GM04503 (cell line): Measurements from ENCODE around the gene AK3.
A peak's percentile ranks its signal among the peaks of the same experiment; 100 is the strongest.
"Not testable (repeated sequence)": the region's sequence is repeated elsewhere in the genome, so short reads cannot be mapped to it uniquely, and the experiment has no call there.

Source experiments
- DNase-seq: peaks from one replicate; pipeline ENCODE4 v3.0.0-alpha.2; 2012; ENCODE audit warnings: low read depth

AK3 gene

GRCh38 chr9:4740638-4741364 lies at the start of gene AK3:
Gene AK3 (minus strand): TSS chr9:4741202. CDS start chr9:4741087, 115 bp downstream.
- DNase-seq = peak; percentile 20

- no peak for DNase-seq
These were observed 47.7 kb upstream of the AK3 start for GRCh38 chr9:4788703-4789102.

- no peak for DNase-seq
These were observed 46.9 kb upstream of the AK3 start for GRCh38 chr9:4787876-4788275.

GRCh38 chr9:4786599-4786998 lies 45.6 kb upstream of the AK3 start:
- DNase-seq = no peak

- no peak for DNase-seq
These were observed 43.4 kb upstream of the AK3 start for GRCh38 chr9:4784403-4784802.

GRCh38 chr9:4783191-4783590 lies 42.2 kb upstream of the AK3 start:
- DNase-seq = not testable (repeated sequence)

- no peak for DNase-seq
These were observed 40.4 kb upstream of the AK3 start for GRCh38 chr9:4781408-4781807.

GRCh38 chr9:4780651-4781050 lies 39.6 kb upstream of the AK3 start:
- DNase-seq = no peak

- not testable (repeated sequence) for DNase-seq
These were observed 34.0 kb upstream of the AK3 start for GRCh38 chr9:4774958-4775357.

GRCh38 chr9:4774209-4774608 lies 33.2 kb upstream of the AK3 start:
- peak; percentile 65 for DNase-seq

GRCh38 chr9:4771788-4772187 lies 30.8 kb upstream of the AK3 start:
- no peak for DNase-seq

GRCh38 chr9:4769321-4770080 lies 28.5 kb upstream of the AK3 start:
- no peak for DNase-seq

- no peak for DNase-seq
These were observed 27.7 kb upstream of the AK3 start for GRCh38 chr9:4768681-4769080.

- no peak for DNase-seq
These were observed 23.0 kb upstream of the AK3 start for GRCh38 chr9:4764033-4764432.

GRCh38 chr9:4762886-4763541 lies 22.0 kb upstream of the AK3 start:
- DNase-seq = no peak

- DNase-seq = no peak
These were observed 21.3 kb upstream of the AK3 start for GRCh38 chr9:4762108-4762885.

GRCh38 chr9:4760122-4760521 lies 19.1 kb upstream of the AK3 start:
- DNase-seq = no peak

GRCh38 chr9:4756420-4756819 lies 15.4 kb upstream of the AK3 start:
- DNase-seq = no peak

- DNase-seq = no peak
These were observed 14.1 kb upstream of the AK3 start for GRCh38 chr9:4755026-4755609.

GRCh38 chr9:4754530-4754929 lies 13.5 kb upstream of the AK3 start:
- DNase-seq = not testable (repeated sequence)

- DNase-seq = no peak
These were observed 9.1 kb upstream of the AK3 start for GRCh38 chr9:4750023-4750673.
